ENCODE data around the gene GID4.

GID4 gene

GRCh38 chr17:18045691-18046350, 6.6 kb downstream of the GID4 start:
- no peak for DNase-seq

DNA sequence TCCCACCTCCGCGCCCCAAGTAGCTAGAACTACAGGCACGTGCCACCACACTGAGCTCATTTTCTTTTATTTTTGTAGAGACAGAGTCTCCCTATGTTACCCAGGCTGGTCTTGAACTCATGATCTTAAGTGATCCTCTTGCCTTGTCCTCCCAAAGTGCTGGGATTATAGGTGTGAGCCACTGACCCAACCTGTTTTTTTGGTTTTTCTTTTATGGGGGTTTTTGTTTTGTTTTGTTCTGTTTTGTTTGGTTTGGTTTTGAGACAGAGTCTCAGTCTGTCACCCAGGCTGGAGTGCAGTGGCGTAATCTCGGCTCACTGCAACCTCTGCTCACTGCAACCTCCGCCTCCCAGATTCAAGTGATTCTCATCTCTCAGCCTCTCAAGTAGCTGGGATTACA, 16.4 kb downstream of the GID4 start:
- DNase-seq: no peak

DNA sequence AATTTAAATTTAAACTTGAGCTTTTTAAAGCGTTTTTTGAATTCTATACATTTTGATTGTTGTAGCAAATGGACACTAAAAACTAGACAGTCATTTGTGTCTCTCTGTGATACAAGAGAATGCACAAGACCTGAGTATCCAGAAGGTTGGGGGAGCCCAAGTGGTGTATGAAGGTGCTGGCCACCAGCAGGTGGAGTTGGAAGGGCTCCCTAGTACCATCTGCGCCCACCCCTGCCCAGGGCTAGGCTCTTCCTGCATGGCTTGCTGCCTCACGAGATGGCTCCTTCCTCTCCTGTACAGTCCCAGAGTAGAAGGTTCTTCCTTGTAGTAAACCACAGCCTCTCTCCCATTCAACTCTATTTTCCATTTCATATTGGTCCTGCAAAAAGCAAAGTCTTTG, 17.0 kb downstream of the GID4 start:
- no peak for DNase-seq

DNA sequence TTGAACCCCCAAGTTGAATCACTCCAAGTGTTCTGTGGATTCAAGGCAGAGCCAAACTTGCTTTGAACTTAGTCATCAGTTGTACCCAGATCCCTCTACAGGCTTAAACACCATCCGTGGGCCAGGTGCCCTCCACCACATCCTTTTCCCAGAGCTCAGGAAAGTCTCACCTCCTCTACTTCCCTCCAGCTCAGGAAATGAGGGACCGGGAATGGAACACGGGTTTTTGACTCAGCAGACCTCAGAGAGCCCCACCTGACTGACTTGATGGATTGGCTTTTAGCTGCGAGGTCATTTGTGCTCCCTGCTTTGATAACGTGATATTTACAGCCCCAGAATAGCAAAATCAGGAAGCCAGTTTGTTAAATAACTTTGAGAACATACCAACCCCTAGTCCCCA, 20.1 kb downstream of the GID4 start:
- DNase-seq: no peak

DNA sequence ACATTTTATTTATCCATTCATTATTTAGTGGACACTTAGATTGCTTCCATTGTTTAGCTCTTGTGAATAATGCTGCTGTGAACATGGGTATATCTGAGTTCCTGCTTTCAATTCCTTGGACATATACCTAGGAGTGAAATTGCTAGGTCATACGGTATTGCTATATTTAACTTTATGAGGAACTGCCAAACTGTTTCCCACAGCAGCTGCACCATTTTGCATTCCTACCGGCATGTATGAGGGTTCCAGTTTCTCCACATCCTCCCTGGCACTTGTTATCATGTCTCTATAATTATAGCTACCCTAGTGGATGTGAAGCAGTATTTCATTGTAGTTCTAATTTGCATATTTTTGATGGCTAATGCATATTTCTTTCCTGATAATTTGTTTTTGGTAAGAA, 24.8 kb downstream of the GID4 start:
- DNase-seq: no peak

GRCh38 chr17:18065546-18065945, 26.3 kb downstream of the GID4 start:
- DNase-seq: no peak

GRCh38 chr17:18066866-18067265, 27.7 kb downstream of the GID4 start:
- DNase-seq: no peak

DNA sequence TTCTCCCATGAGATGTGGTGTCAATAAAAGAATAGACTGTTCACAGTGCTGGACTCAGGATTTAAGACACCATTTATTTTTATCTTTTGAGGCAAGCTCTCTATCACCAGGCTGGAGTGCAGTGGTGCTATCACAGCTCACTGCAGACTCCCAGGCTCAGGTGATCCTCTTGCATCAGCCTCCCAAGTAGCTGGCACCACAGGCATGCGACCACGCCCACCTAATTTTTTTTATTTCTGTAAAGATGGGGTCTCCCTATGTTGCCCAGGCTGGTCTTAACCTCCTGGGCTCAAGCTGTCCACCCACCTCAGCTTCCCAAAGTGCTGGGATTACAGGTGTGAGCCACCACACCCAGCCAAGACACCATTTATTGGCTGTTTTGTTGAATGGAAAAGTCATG, 29.9 kb downstream of the GID4 start:
- DNase-seq: no peak

- DNase-seq: no peak
Measured at GRCh38 chr17:18070861-18071340, 31.7 kb downstream of the GID4 start.

DNA sequence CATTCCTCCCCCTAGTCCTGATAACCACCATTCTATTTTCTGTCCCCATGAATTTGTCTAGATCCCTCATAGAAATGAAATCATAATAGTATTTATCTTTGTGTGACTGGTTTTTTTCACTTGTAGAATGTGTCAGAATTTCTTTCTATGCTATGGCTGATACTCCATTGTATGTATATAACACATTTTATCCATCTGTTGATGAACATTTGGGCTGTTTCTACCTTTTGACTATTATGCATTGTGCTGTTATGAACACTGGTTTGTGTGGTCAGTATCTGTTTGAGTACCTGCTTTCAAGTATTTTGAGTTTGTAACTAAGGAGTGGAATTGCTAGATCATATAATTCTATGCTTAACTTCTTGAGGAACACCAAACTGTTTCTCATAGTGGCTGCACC, 32.5 kb downstream of the GID4 start:
- no peak for DNase-seq

- DNase-seq: no peak
Measured at GRCh38 chr17:18074566-18075272, 35.5 kb downstream of the GID4 start.

GRCh38 chr17:18076936-18077335, 37.7 kb downstream of the GID4 start:
- no peak for DNase-seq

- DNase-seq: no peak
Measured at GRCh38 chr17:18079543-18079942, 40.3 kb downstream of the GID4 start.

DNA sequence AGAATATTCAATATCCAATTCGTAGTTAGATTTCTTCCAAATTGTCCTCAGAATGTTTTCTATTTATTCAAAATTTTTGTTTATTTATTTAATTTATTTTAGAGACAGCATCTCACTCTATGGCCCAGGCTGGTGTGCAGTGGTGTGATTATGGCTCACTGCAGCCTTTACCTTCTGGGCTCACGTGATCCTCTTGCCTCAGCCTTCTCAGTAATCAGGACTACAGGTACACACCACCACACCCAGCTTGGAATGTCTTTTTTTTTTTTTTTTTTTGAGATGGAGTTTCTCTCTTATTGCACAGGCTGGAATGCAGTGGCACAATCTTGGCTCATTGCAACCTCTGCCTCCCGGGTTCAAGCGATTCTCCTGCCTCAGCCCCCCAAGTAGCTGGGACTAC, 45.0 kb downstream of the GID4 start:
- DNase-seq: no peak

DNA sequence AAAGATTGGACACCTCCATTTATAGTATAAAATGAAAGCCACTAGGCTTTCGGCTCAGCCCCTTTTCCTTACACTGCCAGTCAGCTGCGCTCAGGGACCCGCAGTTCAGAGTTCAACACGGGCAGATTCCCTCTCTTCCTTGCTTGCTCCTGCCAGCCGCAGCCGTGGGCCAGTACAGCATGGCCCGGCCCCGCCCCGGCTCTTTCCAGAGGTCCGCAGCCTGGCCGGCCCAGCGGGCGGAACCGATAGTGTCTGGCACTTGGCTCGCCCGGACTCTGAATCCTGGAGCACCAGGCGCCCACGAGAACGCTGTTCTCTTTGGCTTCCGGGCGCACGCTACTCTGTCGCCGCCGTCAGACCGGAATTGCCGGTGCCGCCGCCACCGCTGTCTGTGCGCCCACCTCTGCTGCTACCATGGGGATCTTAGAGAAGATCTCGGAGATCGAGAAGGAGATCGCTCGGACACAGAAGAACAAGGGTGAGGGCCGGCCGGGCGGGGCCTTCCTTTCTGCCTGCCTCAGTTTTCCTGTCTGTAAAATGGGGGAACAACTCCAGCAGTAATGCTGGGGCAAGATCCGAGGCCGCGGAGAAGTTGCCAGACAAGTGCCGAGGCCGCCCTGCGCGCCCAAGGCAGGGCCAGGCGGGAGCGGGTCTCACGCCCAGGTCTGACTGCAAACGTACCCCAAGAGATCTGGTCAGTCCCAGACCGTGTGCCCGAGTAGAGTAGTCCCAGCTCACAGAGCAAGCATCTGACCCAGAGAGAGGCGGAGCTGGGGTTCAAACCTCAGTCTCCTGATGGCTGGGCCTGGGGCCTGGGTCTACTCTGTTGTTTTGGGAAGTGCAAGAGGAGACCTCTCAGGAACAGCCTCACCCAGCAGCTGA, 48.6 kb downstream of the GID4 start, which contains the start of gene DRG2:
Gene DRG2 (plus strand): TSS at position 339 of the 882 bp plus-strand sequence. CDS start 76 bp downstream, at position 415.
- peak; percentile 72 for DNase-seq

DNA sequence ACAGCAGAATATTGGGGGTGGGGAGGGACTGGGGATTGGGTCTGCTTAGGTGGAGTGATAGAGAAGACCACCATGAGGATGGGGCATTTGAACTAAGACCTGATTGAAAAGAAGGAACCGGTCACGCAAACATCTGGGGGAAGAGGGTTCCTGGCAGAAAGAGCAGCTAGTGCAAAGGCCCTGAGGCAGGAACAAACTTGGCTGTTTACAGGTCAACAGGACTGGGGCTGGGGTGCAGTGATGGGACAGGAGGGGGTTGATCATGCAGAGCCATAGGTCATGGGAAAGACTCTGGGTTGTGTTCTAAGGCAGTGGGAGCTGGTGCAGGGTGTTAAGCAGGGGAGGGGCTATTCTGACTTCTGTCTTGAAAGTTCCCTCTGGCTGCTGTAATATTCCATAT, 50.4 kb downstream of the GID4 start:
- no peak for DNase-seq

DNA sequence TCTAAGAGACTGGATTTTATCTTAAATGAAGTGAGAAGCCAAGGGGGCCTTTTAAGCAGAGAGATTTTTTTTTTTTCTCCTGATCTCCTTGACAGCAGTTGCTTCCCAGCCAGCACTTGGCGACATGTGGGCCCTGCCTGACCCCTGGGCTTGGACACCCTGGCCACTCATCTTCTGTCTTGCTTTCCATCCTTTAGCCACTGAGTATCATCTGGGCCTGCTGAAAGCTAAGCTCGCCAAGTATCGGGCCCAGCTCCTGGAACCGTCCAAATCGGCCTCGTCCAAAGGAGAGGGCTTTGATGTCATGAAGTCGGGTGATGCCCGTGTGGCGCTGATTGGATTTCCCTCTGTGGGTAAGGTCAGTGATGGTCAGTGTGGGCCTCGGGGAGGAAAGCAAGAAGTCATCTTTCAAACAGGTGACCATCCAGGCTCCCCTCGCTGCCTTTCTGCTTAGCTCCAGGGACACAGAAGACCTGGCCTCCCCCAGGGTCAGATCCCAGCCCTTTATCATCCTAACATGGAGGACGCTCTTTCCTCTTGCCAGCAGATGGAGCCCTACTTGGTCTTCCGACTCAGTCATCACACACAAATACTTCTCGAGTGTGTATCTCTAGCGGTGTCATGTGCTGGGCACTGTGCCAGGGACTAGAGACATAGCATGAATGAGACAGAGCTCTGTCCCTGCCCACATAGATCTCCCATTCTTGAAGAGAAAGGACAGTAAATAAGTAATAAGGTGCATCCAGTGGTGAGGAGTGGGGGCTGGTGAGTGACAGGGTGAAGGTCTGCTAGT, 54.6 kb downstream of the GID4 start:
- no peak for DNase-seq

- no peak for DNase-seq
Measured at GRCh38 chr17:18094409-18094807, 55.2 kb downstream of the GID4 start.

- no peak for DNase-seq
Measured at GRCh38 chr17:18099516-18099915, 60.3 kb downstream of the GID4 start.

GRCh38 chr17:18100616-18101015, 61.4 kb downstream of the GID4 start:
- DNase-seq: no peak

- DNase-seq: no peak
Measured at GRCh38 chr17:18101828-18102227, 62.6 kb downstream of the GID4 start.

GRCh38 chr17:18102640-18103039, 63.4 kb downstream of the GID4 start:
- no peak for DNase-seq

DNA sequence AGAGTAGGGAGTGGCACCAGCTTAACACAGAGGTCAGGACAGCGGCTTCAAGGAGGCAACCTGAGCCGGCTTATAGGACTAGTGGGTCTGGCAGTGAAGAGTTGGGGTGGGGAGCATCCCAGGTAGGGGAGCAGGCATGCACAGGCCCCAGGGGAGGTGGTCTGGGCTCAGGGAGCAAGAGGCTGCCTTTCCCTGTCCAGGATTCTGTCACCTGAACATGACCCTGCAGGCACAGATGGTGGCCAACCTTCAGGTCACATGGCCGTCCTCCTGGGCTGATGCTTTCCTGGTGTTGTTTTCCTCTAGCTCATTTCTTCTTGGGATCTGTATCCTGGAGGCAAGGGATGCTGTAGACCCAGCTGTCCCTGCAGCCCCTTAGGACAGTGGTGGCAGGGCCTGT, 65.8 kb downstream of the GID4 start:
- no peak for DNase-seq
